ENCODE measurements around the gene KRIT1.

DNA sequence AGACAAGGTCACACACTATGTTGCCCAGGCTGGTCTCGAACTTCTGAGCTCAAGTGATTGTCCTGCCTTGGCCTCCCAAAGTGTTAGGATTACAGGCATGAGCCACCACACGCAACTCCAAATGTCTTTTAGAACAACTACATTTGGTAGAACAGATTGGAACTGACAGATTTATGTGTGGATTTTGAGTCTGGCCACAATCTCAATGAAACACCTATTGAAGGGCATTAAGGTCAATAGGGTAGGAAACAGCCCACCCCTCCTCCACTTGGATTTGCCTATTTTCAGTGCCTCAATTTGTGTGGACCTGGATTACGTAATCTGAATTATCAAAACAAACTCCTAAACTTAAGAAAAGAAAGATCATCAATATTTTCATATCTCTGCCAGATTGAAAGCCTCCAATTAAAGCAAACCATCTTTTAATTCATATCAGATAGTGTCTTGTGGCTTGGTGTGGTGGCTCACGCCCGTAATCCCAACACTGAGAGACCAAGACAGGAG, 95.9 kb downstream of the KRIT1 start:
- TF ChIP-seq, protein P1, sequence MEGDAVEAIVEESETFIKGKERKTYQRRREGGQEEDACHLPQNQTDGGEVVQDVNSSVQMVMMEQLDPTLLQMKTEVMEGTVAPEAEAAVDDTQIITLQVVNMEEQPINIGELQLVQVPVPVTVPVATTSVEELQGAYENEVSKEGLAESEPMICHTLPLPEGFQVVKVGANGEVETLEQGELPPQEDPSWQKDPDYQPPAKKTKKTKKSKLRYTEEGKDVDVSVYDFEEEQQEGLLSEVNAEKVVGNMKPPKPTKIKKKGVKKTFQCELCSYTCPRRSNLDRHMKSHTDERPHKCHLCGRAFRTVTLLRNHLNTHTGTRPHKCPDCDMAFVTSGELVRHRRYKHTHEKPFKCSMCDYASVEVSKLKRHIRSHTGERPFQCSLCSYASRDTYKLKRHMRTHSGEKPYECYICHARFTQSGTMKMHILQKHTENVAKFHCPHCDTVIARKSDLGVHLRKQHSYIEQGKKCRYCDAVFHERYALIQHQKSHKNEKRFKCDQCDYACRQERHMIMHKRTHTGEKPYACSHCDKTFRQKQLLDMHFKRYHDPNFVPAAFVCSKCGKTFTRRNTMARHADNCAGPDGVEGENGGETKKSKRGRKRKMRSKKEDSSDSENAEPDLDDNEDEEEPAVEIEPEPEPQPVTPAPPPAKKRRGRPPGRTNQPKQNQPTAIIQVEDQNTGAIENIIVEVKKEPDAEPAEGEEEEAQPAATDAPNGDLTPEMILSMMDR (IDR thresholded peaks at IDR 0.05), result no peak
- TF ChIP-seq POLR2A (IDR thresholded peaks at IDR 0.05) (no peak), POLR2AphosphoS5 (IDR thresholded peaks at IDR 0.05; ENCODE audit: insufficient read depth in 1 of 2, low read depth in 1 of 2) (no peak)
